HEK293T (cell line): Measurements from ENCODE around the gene CCR3.

Experiments used
- BHLHE40 ChIP-seq: fragments of 450-650 bp; IDR thresholded peaks from 2 replicates; pipeline ENCODE4 v1.6.1; 2016; ENCODE audit warnings: mild to moderate bottlenecking, moderate library complexity, borderline replicate concordance
- CTBP1 ChIP-seq: fragments of 450-650 bp; IDR thresholded peaks from 2 replicates; pipeline ENCODE4 v1.6.1; 2016; ENCODE audit warnings: borderline replicate concordance
- FOXM1 ChIP-seq: fragments of 450-650 bp; IDR thresholded peaks from 2 replicates; pipeline ENCODE4 v1.6.1; 2017; ENCODE audit warnings: mild to moderate bottlenecking, borderline replicate concordance
- PKNOX1 ChIP-seq: fragments of 450-650 bp; IDR thresholded peaks from 2 replicates; pipeline ENCODE4 v1.6.1; 2016
- SP1 ChIP-seq: fragments of 450-650 bp; IDR thresholded peaks from 2 replicates; pipeline ENCODE4 v1.6.1; 2017
- TARDBP ChIP-seq: fragments of 450-650 bp; IDR thresholded peaks from 2 replicates; pipeline ENCODE4 v1.6.1; 2016
- ZNF384 ChIP-seq: fragments of 450-650 bp; IDR thresholded peaks from 2 replicates; pipeline ENCODE4 v1.6.1; 2016

GRCh38 chr3:46209053-46209452 lies 33.2 kb upstream of the CCR3 start:
- TF ChIP-seq SP1 (no peak), FOXM1 (no peak), ZNF384 (no peak), PKNOX1 (no peak), TARDBP (no peak), BHLHE40 (no peak), CTBP1 (no peak)
